Measurements from ENCODE around the gene RNF175. TPM values are rescaled to one million over a fixed set of nuclear protein-coding genes. Genes with fewer than 3 reads are reported as not detected.
"Not testable (repeated sequence)": the region's sequence is repeated elsewhere in the genome, so short reads cannot be mapped to it uniquely, and the experiment has no call there.

Gene RNF175
- total RNA-seq, 2 donors from 2014 or later, result not detected

- H3K9me3 Mint-ChIP-seq, result no peaks in the 10 kb centered on the region
- peaks cover 24 to 30% of the 10 kb centered on the region in 2 donors for H3K27me3 Mint-ChIP-seq
- no peaks in the 10 kb centered on the region for H3K36me3 Mint-ChIP-seq
- ATAC-seq (no peak), DNase-seq (ENCODE audit: low spot score) (no peak)
- no peaks in the 10 kb centered on the region for H3K4me1 Mint-ChIP-seq (ENCODE audit: low read depth in 2 of 2)
- H3K27ac Mint-ChIP-seq, result no peak overlapping the region
- no peak overlapping the region for H3K4me3 Mint-ChIP-seq
Measured at GRCh38 chr4:153668647-153669046, 91.2 kb downstream of the RNF175 start.

GRCh38 chr4:153666505-153666904, 93.3 kb downstream of the RNF175 start:
- not testable (repeated sequence) for H3K36me3 Mint-ChIP-seq; H3K4me3 Mint-ChIP-seq; H3K27ac Mint-ChIP-seq; H3K9me3 Mint-ChIP-seq; DNase-seq (ENCODE audit: low spot score); H3K4me1 Mint-ChIP-seq (ENCODE audit: low read depth in 2 of 2); ATAC-seq
- peaks cover 28 to 38% of the 10 kb centered on the region in 2 donors for H3K27me3 Mint-ChIP-seq

- Mint-ChIP-seq H3K4me3 (no peak overlapping the region), H3K27ac (no peak overlapping the region), H3K4me1 (ENCODE audit: low read depth in 2 of 2) (peaks cover 0 to 7% of the 10 kb centered on the region in 2 donors), H3K27me3 (peaks cover 19 to 29% of the 10 kb centered on the region in 2 donors), H3K9me3 (peaks cover 10% of the 10 kb centered on the region), H3K36me3 (peaks cover 6% of the 10 kb centered on the region)
- ATAC-seq (no peak), DNase-seq (ENCODE audit: low spot score) (no peak)
Measured at GRCh38 chr4:153663667-153664066, 96.2 kb downstream of the RNF175 start.

- Mint-ChIP-seq H3K36me3 (peaks cover 6% of the 10 kb centered on the region), H3K27ac (no peak overlapping the region), H3K4me3 (no peak overlapping the region), H3K27me3 (peaks cover 9 to 12% of the 10 kb centered on the region in 2 donors), H3K9me3 (peaks cover 10% of the 10 kb centered on the region), H3K4me1 (ENCODE audit: low read depth in 2 of 2) (peaks cover 0 to 7% of the 10 kb centered on the region in 2 donors)
- DNase-seq (ENCODE audit: low spot score) (no peak), ATAC-seq (no peak)
Measured at GRCh38 chr4:153661908-153662307, 97.9 kb downstream of the RNF175 start.

- peak in 1 of 2 donors; percentile 70 for ATAC-seq
- H3K27me3 Mint-ChIP-seq, result peaks cover 9 to 17% of the 10 kb centered on the region in 2 donors
- no peak overlapping the region for H3K27ac Mint-ChIP-seq
- H3K4me1 Mint-ChIP-seq (ENCODE audit: low read depth in 2 of 2), result peaks cover 4 to 9% of the 10 kb centered on the region in 2 donors
- no peak overlapping the region for H3K4me3 Mint-ChIP-seq
- DNase-seq (ENCODE audit: low spot score), result no peak
- H3K9me3 Mint-ChIP-seq, result peaks cover 10% of the 10 kb centered on the region
- H3K36me3 Mint-ChIP-seq, result peaks cover 6% of the 10 kb centered on the region
Measured at GRCh38 chr4:153661215-153661822, 98.5 kb downstream of the RNF175 start.

Other genes starting within 250 kb of the RNF175 start
- 1 to 10 TPM in 1 of 2 donors, under 1 TPM in 1; 0.42 to 1.2 TPM for gene TLR2, start 75.7 kb downstream of the RNF175 start, total RNA-seq
- not detected for gene SFRP2, start 29.1 kb upstream of the RNF175 start, total RNA-seq

All from natural killer cell treated with Interleukin-12 subunit alpha and Interleukin-12 subunit beta and Interleukin-15 and Interleukin-18, amount 100 ng/mL, for 72 hours (primary cell).